Uterus (tissue), 4 donors: ENCODE results near the gene CELSR1. TPM values are rescaled to one million over a fixed set of nuclear protein-coding genes. Genes with fewer than 3 reads are reported as not detected.

Source experiments
- DNase-seq, 2 donors: peaks; one replicate each; pipeline ENCODE4 v3.0.0-alpha.2; 2019 to 2020
- H3K27ac ChIP-seq, 2 donors: fragments of 200-600 bp; sonication (generic); 1 replicate in 1 of 2; 2 replicates in 1 of 2; pipeline ENCODE4 v1.5.1; 2016 to 2018
- H3K27me3 ChIP-seq, 2 donors: fragments of 200-600 bp; sonication (generic); one replicate each; pipeline ENCODE4 v1.5.1; 2018 to 2019; ENCODE audit warnings: control low read depth in 1 of 2
- H3K36me3 ChIP-seq, 2 donors: fragments of 200-600 bp; sonication (generic); one replicate each; pipeline ENCODE4 v1.5.1; 2019; ENCODE audit warnings: control low read depth in 1 of 2
- H3K4me1 ChIP-seq, 2 donors: fragments of 200-600 bp; sonication (generic); one replicate each; pipeline ENCODE4 v1.5.1; 2018 to 2019; ENCODE audit warnings: control low read depth in 1 of 2
- H3K4me3 ChIP-seq, 2 donors: fragments of 200-600 bp; sonication (generic); 1 replicate in 1 of 2; 2 replicates in 1 of 2; pipeline ENCODE4 v1.5.1; 2018 to 2019; ENCODE audit warnings: mild to moderate bottlenecking in 1 of 2
- H3K9me3 ChIP-seq, 2 donors: fragments of 200-600 bp; sonication (generic); one replicate each; pipeline ENCODE4 v1.5.1; 2019; ENCODE audit warnings: control low read depth in 1 of 2
- CTCF ChIP-seq, 4 experiments: fragments of 200-600 bp in 2 of 4; fragments of 450-650 bp in 2 of 4; sonication (generic) in 2 of 4; IDR thresholded peaks; one replicate each; pipeline ENCODE4 v1.5.1; 2016 to 2019; ENCODE audit warnings: antibody characterized with exemption in 4 of 4, mild to moderate bottlenecking in 2 of 4, moderate library complexity in 1 of 4
- POLR2A ChIP-seq, 2 donors: fragments of 450-650 bp; IDR thresholded peaks; one replicate each; pipeline ENCODE4 v1.6.1; 2016; ENCODE audit warnings: antibody characterized with exemption in 2 of 2, mild to moderate bottlenecking in 1 of 2, moderate library complexity in 1 of 2
- intact Hi-C: fragments of 100-400 bp; cut with DNase I; formaldehyde crosslinking; loops from one replicate; pipeline ENCODE4 v1.15.1; 2023; ENCODE audit warnings: low total_unique reads
- total RNA-seq, 4 donors: library from RNA; depleted of rRNA in 3 of 4; stranded (reverse); fragments of >200 nt in 3 of 4; gene quantifications; one replicate each; pipeline versions ENCODE4 v1.1.0 to v1.2.4, GENCODE V29; 2014 to 2023
- donor health status: DM: yes; HTN: yes; CAD: no.

CELSR1 gene
- total RNA-seq, 4 donors from 2014 or later, result 1.5 to 15.8 (median 8.4) TPM

- TF ChIP-seq CTCF (IDR thresholded peaks at IDR 0.05), result no peak
- TF ChIP-seq POLR2A (IDR thresholded peaks at IDR 0.05), result no peak
- Histone ChIP-seq H3K4me3 (no peak overlapping the region), H3K36me3 (no peaks in the 10 kb centered on the region), H3K27me3 (no peaks in the 10 kb centered on the region), H3K4me1 (no peaks in the 10 kb centered on the region), H3K27ac (no peak overlapping the region), H3K9me3 (no peaks in the 10 kb centered on the region)
- intact Hi-C loops, result no loop called here
- no peak for DNase-seq
Observed at GRCh38 chr22:46410291-46410808, 127.1 kb downstream of the CELSR1 start.

- H3K27me3 ChIP-seq, result no peaks in the 10 kb centered on the region
- H3K9me3 ChIP-seq, result no peaks in the 10 kb centered on the region
- intact Hi-C loops, result no loop called here
- no peaks in the 10 kb centered on the region for H3K36me3 ChIP-seq
- DNase-seq, result no peak
- no peaks in the 10 kb centered on the region for H3K4me1 ChIP-seq
- H3K27ac ChIP-seq, result no peak overlapping the region
- H3K4me3 ChIP-seq, result no peak overlapping the region
- TF ChIP-seq CTCF (IDR thresholded peaks at IDR 0.05), result no peak
- no peak for TF ChIP-seq POLR2A (IDR thresholded peaks at IDR 0.05)
Observed at GRCh38 chr22:46409631-46410210, 127.7 kb downstream of the CELSR1 start.

- DNase-seq, result no peak
- no peak for TF ChIP-seq CTCF (IDR thresholded peaks at IDR 0.05)
- TF ChIP-seq POLR2A (IDR thresholded peaks at IDR 0.05), result no peak
- Histone ChIP-seq H3K9me3 (no peaks in the 10 kb centered on the region), H3K27me3 (no peaks in the 10 kb centered on the region), H3K4me3 (no peak overlapping the region), H3K27ac (no peak overlapping the region), H3K4me1 (no peaks in the 10 kb centered on the region), H3K36me3 (no peaks in the 10 kb centered on the region)
- intact Hi-C loops, result no loop called here
Observed at GRCh38 chr22:46408568-46409506, 128.6 kb downstream of the CELSR1 start.

- Histone ChIP-seq H3K27me3 (no peaks in the 10 kb centered on the region), H3K4me3 (no peak overlapping the region), H3K9me3 (no peaks in the 10 kb centered on the region), H3K36me3 (no peaks in the 10 kb centered on the region), H3K4me1 (no peaks in the 10 kb centered on the region), H3K27ac (no peak overlapping the region)
- TF ChIP-seq POLR2A (IDR thresholded peaks at IDR 0.05) (no peak), CTCF (IDR thresholded peaks at IDR 0.05) (no peak)
- intact Hi-C loops, result no loop called here
- DNase-seq, result no peak
Observed at GRCh38 chr22:46407748-46408147, 129.7 kb downstream of the CELSR1 start.

- Histone ChIP-seq H3K36me3 (no peaks in the 10 kb centered on the region), H3K4me3 (no peak overlapping the region), H3K9me3 (no peaks in the 10 kb centered on the region), H3K4me1 (no peaks in the 10 kb centered on the region), H3K27me3 (no peaks in the 10 kb centered on the region), H3K27ac (no peak overlapping the region)
- intact Hi-C loops, result no loop called here
- DNase-seq, result no peak
- TF ChIP-seq CTCF (IDR thresholded peaks at IDR 0.05), result no peak
- no peak for TF ChIP-seq POLR2A (IDR thresholded peaks at IDR 0.05)
Observed at GRCh38 chr22:46406791-46407190, 130.6 kb downstream of the CELSR1 start.
